Measurements from ENCODE around the gene UBQLN1. TPM values are rescaled to one million over a fixed set of nuclear protein-coding genes. Genes with fewer than 3 reads are reported as not detected.

UBQLN1 gene
- total RNA-seq, 1 experiment from 2014 or later: 142 TPM

DNA sequence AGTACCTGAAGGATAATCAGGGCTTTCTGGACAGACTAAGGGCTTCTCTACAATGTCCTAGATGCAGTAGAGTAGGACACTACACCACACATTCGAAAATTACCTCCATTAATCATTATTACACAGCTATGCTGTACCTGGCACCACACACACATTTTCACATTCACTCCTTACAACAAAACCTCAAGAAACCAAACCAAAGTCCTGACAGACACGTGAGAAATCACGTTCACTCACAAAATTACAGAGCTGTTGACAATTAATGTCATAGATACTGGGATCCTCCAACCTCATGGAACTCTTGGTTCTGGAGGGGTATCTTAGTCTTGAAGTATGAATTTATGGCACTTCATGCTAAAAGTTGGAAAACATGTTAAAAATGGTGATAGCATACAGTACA is 16.3 kb downstream of the UBQLN1 start:
- DNase-seq (ENCODE audit: low read depth): no peak

DNA sequence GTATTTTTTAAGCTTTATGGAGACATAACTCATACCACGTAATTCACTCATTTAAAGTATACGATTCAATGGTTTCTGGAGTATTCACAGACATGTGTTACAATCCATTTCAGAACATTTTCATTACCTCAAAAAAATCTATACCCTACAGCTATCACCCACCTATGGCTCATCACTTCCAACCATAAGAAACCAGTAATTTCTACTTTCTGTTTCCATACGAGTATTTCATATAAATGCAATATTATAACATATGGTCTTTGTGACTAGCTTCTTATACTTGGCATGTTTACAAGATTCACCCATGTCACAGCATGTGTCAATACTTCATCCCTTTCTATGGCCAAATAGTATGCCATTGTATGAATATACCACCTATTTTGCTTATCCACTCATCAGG is 18.8 kb downstream of the UBQLN1 start:
- no peak for DNase-seq (ENCODE audit: low read depth)

DNA sequence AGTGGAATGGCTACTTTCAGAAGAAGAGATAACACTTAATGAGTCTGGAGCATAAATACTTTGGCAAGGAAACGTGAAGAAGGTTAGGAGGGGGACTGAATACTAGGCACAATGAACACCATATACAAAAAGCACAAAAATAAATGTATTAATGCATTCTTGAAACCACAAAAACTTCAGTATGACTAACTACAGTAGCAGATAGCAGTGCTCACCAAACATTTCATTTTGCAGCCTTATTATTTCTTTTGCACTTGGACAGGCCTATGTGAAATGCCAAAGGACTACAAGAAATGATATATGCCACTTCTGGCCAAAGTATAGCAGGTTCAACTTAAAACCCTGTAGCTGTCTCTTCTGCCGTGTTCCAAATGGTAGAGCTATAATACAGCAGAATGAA is 26.3 kb downstream of the UBQLN1 start:
- DNase-seq (ENCODE audit: low read depth): no peak

DNA sequence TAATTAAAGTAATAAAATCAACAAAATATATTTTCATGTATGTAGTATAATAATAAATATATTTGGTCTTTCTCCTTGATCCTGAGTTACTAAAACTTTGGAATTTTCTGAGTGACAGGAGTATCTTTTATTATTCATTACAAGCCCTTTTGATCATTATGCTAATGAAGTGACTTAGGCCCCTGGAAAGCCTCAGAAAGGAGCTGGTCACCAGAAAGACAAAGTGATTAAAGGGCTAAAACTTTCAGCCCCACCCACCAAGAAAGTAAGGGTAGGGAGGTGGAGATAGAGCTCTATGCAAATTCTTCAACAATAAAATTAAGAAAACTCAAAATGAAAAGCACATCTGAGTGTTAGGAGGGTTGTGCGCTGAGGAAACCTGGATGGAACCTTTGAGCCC is 27.5 kb downstream of the UBQLN1 start:
- DNase-seq (ENCODE audit: low read depth): no peak

DNA sequence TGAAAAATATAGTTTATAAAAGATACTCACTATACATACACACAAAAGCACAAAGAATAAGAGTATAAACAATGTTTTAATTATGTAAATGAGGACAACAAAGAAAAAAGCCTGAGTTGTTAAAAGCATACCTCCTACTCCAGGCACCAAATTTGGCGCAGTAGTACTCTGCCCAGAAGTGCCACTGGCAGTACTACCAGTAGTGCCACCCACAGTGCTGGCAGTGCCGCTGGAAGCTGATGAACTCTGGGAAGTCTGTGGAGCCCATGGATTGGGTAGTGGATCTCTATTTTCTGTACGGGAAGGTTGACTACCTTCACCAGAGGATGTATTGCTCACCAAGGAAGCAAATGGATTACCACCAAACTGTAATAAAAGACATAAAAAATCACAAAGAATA is 30.2 kb downstream of the UBQLN1 start:
- DNase-seq (ENCODE audit: low read depth): no peak

DNA sequence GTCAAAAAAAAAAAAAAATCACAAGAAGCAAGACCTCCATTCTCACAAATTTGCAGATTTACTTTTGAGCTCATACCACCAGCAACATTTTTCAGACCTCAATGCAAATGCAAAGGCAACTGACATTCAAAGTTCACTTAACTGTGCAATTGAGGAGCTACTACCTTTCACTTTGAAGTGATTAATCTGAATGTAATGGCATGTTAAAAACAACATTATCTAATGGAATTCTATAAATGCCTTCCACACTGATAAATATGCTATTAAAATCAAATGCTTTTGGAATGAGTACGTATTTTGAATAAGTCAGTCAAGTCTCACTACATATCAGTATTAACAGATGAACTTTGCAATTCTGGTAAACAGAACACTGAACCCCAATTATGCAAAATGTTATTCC is 32.3 kb downstream of the UBQLN1 start:
- DNase-seq (ENCODE audit: low read depth): no peak

DNA sequence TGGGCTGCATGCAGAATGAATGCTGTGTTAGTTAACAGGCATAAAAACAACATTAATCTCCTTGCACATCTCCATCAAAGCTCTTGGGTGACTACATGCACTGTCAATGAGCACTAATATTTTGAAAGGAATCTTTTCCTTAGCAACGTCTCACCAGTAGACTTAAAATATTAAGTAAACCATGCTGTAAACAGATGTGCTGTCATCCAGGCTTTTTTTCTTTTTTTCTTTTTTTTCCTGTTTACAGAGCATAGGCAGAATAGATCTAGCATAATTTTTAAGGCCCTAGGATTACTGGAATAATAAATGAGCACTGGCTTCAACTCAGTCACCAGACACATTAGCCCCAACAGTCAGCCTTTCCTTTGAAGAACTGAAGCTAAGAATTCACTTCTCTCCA is 36.3 kb downstream of the UBQLN1 start:
- DNase-seq (ENCODE audit: low read depth): no peak

DNA sequence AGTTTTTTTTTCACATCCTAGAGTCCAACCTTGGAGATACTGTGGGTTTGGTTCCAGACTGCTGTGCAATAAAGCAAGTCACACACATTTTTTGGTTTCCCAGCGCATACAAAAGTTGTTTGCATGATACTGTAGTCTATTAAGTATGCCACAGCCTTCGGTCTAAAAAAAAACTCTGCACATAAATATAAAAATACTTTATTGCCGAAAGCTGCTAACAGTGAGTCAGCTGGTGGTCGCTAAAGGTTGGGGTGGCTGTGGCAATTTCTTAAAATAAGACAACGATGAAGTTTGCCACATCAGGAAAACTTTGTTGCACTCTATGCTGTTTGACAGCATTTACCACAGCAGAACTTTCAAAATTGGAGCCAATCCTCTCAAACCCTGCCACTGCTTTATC is 37.4 kb downstream of the UBQLN1 start:
- DNase-seq (ENCODE audit: low read depth): no peak

DNA sequence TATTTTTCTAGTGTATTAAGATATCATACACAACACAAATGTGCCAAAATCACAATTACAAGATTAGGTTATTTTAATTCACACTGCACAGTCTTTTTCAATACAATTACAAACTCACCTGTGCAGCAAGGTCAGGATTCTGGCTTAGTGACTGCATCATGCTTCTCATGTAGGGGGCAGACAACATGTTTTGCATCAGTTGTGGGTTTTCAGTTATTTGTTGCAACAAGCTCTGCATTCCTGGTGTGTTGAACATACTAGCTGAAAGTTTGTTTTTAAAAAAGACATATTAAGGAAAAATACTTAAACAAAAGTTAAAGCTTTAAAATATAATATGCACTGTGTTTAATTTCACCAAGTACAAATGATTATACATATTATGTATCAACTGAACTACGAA is 38.7 kb downstream of the UBQLN1 start:
- DNase-seq (ENCODE audit: low read depth): no peak

DNA sequence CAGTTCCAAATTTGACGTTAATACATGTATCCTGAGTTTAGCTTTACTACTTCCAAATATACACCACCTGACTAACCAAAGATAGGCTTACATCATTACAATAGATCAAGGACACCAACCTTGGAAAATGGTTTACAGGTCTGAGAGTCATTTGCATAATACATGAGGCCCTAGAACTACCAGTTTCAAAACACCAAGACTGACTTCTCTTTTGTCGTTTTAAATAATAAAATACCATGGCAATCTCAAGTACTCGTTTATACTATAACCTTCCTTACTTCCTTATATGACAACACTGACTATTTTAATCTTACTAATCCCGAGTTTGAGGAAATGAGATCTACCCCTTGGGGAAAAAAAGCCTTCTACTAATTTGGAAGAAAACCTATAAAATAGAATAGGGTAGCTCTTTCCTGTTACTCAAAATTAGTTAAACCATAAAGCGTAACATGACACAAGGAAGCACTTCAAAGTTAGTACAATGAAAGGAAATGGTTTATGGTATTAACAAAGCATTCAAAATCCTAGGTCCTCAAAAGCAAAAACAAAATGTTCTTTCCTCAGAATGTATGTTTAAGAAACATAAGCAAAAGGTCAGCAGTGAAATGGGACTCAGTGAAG is 42.1 kb downstream of the UBQLN1 start:
- DNase-seq (ENCODE audit: low read depth): no peak

DNA sequence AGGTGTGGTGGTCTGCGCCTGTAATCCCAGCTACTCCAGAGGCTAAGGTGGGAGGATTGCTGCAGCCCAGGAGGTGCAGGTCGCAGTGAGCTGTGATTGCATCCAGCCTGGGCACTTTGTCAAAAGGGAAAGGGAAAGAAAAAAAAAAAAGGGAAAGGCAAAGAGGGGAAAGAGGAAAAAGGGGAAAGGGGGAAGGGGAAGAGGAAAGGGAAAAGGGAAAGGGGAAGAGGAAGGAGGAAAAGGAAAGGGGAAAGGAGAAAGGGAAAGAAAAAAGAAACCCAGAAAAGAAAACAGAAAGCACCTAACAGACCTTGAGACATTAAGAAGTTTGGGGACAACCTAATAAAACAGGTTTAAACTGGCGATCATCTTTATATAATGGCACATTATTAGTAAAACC is 44.8 kb downstream of the UBQLN1 start:
- no peak for DNase-seq (ENCODE audit: low read depth)

DNA sequence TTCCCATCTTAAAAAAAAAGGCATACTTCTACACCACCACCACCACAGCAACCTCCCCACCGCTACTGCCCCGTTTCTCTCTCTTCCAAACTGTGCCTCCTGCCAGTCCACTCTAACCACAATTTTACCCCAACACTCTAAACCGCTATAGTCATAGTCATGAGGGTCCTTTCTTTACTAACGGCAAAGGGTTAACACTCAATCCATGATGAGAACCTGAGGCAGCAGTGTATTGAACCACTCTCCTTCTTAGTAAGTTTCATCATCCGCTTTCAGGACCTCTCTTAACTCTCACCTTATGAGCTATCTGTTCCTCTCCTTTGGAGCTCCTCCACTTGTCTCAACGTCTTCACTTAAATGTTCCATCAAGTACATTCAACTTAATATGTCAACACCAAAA is 50.8 kb downstream of the UBQLN1 start:
- DNase-seq (ENCODE audit: low read depth): no peak

DNA sequence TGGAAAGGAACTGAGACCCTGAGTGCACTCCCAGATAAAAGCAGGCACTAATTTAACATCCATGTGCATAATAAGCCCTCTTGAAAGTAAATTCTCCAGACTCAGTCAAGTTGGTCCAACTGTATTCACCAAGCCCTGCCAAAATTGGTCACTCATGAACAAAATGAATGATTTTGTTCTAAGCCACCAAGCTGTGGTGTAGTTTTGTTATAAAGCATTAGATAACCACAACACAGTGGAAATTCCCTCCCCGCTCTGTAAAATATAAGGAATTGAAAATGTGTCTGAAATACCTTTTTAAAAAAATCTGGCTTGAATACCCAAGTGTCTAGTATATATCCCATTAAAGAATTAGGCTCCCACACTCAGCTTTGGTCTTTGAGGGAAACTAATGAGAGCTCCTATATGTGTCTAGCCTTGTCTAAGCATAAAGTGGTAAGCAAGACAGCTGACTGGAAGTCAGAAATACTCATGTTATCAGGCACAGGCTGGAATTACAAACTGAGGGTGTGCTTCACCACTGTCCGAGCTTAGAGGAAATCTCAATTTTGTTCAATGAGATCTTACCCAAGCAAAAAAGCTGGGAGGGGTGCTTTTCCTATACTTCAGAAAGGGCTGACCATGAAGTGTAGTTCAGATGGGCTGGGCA is 51.6 kb downstream of the UBQLN1 start:
- DNase-seq (ENCODE audit: low read depth): no peak

DNA sequence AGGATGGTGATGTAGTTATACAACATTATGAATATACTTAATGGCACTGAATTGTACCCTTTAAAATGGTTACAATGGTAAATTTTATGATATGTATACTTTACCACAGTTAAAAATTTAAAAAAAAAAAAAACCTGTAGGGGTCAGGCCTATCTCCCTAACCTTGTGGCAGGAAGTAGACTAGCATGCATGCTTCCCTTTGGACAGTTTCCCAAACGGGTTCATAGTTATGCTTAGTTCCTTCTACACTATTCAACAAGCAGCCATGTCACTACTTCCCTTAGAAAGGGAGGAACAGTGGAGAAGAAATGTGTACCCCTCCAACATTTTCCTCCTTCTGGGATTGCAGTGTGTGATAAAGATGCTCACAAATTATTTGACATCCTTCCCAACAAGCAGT is 52.3 kb downstream of the UBQLN1 start:
- DNase-seq (ENCODE audit: low read depth): no peak

DNA sequence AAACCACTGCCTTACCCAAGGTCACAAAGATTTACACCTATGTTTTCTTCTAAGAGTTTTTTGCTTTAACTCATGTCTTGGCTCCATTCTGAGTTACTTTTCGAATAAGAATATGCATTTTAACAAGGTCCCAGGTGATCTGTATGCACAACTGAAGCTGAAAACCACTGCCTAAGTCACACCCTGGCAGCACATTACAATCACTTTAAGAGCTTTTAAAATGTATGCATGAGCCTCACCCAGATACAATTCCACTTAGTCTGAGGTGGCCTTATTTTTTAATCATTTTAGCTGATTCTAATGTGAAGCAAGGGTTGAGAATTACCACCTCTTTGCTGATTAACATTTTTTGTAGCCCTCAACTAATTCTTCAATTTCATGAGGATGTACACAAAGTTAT is 55.3 kb downstream of the UBQLN1 start:
- DNase-seq (ENCODE audit: low read depth): no peak

DNA sequence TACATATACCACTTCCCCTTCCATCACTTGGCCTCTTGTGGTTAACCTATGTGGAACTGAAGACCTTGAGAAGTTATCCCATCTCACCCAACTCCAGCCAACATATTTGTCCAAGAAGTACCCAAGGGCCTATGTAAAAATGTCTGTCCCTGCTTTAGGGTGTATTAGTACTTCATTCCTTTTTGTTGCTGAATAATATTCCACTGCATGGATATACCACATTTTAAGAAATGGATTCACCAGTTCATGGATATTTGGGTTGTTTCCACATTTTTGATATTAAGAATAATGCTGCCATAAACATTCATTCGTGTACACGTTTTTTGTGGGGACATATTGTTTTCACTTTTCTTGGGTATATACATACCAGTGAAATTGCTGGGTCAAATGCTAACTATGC is 56.2 kb downstream of the UBQLN1 start:
- no peak for DNase-seq (ENCODE audit: low read depth)

DNA sequence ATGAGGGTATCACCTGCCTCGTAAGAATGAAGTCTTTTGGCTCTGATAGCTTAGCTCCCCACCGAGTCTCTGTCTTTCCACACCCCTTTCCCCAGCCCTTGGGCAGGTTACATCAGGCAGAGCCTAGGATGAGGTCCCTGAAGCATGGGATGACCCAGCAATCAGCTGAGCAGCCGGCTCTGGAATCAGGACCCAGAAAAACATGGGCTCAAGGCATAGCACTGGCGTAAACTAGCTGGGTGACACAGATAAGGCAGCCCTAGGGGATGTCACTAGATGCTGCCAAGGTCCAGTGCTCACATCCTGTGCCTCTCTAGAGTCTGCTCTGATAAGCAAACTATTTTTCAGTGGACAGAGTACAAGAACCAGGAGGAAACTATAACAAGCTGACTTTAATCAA is 58.2 kb downstream of the UBQLN1 start:
- DNase-seq (ENCODE audit: low read depth): no peak

DNA sequence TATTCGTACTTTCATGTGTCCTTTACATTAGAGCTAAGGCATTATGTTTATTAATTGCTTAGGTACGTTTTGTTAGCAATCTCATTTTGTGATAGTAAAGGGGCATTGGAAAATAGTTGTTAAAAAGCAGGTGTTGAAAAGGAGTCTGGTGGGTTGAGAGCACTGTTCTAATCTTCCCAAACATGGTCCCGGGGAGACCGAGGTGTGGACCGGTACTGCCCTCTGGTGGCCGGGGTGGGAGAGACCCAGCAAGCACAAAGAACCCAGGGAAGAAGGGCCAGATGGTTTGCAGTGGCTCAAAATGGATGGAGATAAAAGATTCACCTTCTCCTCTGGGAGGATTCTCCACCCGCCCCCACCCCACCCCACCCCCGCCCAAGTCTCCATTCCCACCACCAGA is 58.7 kb downstream of the UBQLN1 start:
- DNase-seq (ENCODE audit: low read depth): peak; percentile 61

DNA sequence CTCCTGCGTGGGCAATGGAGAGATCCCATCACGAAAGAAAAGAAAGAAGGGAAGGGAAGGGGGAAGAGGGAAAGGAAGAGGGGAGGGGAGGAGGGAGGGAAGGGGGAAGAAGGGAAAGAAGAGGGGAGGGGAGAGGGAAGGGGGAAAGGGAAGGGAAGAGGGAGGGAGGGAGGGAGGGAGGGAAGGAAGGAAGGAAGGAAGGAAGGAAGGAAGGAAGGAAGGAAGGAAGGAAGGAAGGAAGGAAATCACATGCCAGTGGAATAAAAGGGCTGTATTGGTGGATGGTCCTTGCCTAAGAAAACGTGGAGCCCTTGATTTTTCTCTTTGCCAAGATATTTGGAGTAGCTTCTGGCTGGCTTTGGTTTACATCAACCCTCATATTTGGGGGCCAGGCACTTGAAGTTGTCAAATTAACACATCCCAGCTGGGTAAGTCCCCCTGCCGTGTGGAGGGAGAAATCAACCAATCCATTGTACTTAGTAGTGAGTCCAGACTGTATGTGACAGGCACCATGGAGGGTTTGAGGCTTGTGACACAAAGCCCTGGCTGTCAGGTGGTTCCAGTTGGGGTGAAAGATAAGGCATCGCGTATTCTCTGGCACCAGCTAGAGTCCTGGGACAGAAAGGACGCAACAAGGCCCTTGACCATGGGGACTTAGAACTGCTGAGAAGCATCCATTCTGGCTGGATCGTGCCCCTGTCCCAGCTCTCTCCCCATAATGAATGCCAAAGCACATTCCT is 61.1 kb downstream of the UBQLN1 start:
- DNase-seq (ENCODE audit: low read depth): no peak

DNA sequence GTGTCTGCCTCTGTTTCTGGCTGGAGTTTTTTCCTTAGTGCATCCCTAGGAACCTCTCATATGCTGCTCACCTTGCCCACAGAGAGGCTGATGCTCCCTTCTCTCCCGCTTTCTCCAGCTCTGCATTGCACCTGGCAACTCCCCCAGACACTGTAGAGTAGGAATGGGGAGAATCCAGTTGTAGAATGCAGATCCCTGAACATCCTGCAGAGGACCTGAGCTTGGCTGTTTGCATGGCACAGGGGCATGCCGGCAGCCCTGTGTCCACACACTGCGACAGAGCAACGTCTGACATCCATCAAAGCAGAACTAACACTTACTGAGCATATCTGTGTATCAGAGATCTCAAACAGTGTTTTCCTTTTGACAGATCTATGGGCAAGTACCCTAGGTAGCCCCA is 65.0 kb downstream of the UBQLN1 start:
- no peak for DNase-seq (ENCODE audit: low read depth)

DNA sequence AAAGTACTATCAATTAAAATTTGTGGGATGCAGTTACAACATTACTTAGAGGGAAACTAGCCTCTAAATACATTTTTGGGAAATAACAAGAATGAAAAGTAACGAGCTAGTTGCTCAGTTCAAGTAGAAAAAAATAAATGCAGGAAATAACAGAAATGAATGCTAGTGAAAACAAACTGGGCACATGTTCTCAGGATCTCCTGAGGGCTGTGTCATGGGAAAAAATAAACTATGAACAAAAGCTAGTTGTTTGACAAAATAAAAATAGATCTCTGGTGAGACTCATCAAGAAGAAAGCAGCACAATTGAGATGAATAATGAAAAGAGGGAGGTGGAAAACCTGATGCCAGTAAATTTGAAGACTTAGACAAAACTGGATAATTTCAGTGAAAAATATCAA is 68.5 kb downstream of the UBQLN1 start:
- no peak for DNase-seq (ENCODE audit: low read depth)

DNA sequence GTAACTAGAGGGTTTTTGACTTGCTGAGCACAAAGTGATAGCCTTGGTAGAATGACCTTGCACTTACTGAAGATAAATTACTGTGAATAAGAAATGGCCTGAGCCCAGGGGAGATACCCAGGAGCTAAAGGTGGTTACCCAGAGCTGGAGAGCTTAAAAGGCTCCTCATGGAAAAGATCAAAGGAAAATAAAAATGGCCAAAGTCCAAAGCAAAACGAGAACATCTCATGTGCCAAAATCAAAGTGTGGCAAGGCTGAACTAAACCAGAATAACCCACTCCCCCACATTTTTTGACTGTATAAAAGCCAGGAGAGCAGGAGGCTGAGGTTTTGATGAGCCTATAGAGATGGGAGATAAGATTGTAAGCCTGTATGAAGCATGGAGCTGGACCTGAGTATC is 70.4 kb downstream of the UBQLN1 start:
- DNase-seq (ENCODE audit: low read depth): no peak

DNA sequence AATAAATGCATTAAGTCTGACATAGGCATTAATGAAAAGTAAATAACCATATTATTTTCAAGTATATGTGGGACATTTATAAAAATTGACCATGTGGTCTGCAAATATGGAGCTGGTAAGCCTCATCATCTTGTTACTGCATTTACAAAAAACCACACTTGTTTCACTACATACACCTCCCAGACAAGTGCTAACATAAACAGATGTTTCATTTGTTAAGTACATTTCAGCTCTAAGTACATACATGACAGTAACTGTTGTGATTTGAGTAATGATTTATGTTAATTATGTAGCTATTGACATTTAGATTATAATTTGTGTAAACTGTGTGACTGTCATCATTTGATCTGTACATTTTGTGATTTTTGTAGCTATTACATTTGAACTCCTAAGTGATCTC is 70.9 kb downstream of the UBQLN1 start:
- DNase-seq (ENCODE audit: low read depth): no peak
